A204.1 (cell line): Measurements from ENCODE around the gene GYS1.
"Not testable (repeated sequence)": the region's sequence is repeated elsewhere in the genome, so short reads cannot be mapped to it uniquely, and the experiment has no call there.

Source experiments
- FAIRE-seq: peaks from 2 replicates; lab custom pipeline; 2012; peaks lifted over from hg19 to GRCh38; lab: Jason Lieb, UNC

Gene GYS1

DNA sequence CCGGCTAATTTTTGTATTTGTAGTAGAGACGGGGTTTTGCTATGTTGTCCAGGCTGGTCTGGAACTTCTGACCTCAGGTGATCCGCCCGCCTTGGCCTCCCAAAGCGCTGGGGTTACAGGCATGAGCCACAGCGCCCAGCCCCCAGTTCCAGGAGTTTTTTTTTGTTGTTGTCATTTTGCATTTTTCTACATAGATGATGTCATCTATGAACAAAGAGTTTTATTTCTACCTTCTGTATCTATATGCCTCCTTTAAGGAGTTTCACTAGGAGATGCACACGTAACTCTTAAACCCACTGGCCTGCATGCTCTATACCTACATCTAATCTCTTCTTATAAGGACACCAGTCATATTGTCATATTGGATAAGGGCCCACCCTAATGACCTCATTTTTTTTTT, 54.9 kb downstream of the GYS1 start:
- no peak for FAIRE-seq

DNA sequence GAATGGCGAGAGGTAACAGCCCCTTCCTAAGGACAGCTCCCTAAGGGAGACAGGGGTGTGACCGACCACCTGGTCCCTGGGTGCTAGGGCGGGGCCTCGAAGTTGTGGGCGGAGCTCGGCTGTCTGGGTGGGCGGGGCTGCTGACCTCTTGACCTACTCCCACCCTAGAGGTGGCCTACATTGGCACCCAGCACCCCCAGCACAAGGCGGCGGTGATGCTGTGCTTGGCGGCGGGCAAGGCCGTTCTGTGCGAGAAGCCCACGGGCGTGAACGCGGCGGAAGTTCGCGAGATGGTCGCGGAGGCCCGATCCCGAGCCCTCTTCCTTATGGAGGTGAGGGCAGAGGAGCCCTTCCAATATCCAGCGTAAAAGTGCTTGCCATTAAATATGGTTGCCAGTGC, 57.2 kb downstream of the GYS1 start:
- FAIRE-seq: no peak

DNA sequence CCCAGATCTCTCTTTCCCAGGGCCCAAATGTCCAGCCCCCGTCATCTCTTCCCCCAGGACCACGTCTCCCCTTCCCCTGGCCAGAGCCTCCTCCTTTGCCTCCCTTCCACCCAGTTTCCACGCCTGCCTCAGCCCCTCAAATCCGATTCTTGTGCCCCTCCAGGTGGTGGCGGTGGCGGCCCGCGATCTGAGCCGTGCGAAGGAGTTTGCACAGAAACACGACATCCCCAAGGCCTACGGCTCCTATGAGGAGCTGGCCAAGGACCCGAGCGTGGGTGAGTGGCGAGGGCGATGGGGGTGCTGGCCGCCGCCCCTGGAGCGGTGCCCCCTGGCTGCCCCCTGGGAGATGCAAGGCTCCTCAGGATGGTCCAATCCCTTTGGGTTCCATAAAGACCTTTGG, 58.3 kb downstream of the GYS1 start:
- no peak for FAIRE-seq

DNA sequence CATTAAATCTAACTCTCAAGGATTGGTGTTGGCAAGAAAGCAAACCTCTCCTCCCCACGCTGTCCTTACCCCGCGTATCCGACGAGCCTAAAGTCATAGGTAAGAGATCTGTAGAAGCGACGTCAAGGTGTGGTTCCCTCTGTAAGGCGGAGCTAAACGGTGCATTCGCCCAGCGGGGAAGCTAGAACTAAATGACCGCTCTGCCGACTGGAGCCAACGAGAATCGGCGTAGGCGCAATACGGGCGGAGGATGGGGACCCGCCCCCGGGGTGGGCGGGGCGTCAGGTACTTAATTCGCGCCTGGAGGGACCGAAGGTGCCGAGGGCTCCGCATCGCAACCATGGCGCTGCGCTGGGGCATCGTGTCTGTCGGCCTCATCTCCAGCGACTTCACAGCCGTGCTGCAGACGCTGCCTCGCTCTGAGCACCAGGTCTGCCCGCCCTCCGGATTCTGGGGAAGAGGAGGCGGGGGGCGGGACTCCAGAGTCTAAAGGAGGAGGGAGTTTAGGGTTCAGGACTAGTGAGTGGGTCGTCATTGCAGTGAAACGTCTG, 59.7 kb downstream of the GYS1 start, which contains the start of gene DHDH:
Gene DHDH (plus strand): TSS at position 318 of the 551 bp plus-strand sequence. CDS start 23 bp downstream, at position 341.
- no peak for FAIRE-seq

DNA sequence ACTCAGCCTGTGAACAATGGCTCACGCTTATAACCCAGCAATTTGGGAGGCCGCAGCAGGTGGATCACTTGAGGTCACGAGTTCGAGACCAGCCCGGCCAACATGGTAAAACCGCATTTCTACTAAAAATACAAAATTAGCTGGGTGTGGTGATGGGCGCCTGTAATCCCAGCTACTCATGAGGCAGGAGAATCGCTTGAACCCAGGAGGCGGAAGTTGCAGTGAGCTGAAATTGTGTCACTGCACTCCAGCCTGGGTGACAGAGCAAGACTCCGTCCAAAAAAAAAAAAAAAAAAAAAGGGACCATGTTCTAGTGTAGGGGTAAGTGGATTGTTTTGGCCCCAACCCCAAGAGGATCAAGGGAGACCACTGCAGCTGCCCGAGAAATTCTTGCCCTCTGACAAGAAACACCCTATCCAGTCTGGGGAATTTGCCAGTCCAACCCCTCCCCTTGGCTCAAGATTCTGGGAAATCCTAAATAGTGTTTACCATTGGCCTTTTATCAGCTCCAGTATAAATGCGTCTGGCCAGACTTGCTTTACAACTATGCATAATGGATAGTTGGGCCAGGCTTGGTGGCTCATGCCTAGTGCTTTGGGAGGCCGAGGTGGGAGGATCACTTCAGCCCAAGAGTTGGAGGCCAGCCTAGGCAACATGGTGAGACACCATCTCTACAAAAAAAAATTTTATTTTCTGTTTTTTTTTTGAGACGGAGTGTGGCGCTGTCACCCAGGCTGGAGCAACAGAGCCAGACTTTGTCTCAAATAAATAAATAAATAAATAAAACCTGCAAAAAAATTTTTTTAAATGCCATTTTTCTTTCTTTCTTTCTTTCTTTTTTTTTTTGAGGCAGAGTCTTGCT, 64.7 kb downstream of the GYS1 start:
- no peak for FAIRE-seq

DNA sequence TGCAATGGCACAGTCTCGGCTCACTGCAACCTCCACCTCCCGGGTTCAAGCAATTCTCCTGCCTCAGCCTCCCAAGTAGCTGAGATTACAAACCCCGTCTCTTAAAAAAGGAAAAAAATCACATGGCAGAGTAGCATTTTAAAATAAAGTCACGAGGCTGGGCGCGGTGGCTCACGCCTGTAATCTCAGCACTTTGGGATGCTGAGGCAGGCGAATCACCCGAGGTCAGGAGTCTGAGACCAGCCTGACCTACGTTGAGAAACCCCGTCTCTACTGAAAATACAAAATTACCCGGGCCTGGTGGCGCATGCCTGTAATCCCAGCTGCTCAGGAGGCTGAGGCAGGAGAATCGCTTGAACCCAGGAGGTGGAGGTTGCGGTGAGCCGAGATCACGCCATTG, 65.4 kb downstream of the GYS1 start:
- FAIRE-seq: not testable (repeated sequence)

DNA sequence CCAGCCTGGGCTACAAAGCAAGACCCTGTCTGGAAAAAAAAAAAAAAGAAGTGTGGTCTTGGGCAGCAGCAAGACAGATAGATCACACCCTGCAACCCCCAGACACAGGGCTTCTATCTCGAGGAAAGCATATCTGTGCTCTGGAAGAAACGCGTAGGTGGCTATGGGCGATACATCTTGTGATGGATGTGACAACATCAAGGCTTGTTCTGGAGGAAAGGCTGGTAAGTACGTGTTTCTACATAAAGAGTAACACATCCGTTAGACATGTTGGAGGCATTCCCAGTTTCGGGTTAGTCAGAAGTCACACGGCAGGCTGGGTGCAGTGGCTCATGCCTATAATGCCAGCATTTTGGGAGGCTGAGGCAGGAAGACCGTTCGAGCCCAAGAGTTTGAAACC, 66.2 kb downstream of the GYS1 start:
- FAIRE-seq: no peak

DNA sequence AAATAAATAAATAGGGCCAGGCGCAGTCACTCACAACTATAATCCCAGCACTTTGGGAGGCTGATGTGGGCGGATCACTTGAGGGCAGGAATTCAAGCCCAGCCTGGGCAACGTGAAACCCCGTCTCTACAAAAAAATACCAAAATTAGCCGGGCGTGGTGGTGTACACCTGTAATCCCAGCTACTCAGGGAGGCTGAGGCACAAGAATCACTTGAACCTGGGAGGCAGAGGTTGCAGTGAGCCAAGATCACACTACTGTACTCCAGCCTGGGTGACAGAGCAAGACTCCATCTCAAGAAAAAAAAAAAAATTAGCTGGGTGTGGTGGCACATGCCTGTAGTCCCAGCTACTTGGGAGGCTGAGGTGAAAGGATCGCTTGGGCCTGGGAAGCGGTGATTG, 67.2 kb downstream of the GYS1 start:
- not testable (repeated sequence) for FAIRE-seq

DNA sequence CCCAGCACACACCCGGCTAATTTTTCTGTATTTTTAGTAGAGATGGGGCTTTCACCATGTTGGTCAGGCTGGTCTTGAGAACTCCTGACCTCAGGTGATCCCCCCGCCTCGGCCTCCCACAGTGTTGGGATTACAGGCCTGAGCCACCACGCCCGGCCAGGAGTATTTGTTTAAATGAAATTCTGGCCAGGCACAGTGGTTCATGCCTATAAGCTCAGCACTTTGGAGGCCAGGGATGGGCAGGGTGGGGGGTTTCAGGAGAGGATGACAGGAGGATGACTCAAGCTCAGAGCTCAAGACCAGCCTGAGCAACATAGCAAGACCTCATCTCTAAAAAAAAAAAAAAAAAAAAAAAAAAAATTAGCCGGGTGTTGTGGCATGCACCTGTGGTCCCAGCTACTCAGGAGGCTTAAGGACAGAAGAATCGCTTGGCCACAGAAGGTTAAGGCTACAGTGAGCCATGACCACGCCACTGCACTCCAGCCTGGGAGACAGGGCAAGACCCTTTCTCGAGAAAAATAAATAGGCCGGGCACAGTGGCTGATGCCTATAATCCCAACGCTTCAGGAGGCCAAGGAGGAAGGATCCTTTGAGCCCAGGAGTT, 67.8 kb downstream of the GYS1 start:
- no peak for FAIRE-seq

DNA sequence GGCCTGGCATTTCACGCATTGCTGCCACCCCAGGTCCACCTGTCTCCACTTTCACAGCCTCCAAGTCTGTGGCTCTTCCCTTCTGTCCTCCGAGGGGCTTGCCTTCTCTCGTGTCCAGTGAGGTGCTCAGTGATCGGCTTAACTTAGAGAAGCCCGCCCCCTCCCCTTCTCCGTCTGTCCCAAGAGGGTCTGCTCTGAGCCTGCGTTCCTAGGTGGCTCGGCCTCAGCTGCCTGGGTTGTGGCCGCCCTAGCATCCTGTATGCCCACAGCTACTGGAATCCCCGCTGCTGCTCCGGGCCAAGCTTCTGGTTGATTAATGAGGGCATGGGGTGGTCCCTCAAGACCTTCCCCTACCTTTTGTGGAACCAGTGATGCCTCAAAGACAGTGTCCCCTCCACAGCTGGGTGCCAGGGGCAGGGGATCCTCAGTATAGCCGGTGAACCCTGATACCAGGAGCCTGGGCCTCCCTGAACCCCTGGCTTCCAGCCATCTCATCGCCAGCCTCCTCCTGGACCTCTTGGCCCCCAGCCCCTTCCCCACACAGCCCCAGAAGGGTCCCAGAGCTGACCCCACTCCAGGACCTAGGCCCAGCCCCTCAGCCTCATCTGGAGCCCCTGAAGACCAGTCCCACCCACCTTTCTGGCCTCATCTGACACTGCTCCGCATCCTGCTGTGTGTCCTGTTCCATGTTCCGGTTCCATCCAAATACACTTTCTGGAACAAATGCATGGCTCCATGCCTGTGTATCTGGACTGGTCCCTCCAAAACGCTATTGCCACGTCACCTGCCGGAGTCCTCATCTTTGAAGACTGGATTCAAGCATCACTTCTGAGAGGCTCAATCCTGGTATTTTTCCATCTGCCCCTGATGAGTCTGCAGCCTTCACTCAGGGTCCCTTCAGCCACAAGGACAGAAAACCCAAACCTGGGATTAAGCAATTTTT, 70.3 kb downstream of the GYS1 start:
- FAIRE-seq: no peak

DNA sequence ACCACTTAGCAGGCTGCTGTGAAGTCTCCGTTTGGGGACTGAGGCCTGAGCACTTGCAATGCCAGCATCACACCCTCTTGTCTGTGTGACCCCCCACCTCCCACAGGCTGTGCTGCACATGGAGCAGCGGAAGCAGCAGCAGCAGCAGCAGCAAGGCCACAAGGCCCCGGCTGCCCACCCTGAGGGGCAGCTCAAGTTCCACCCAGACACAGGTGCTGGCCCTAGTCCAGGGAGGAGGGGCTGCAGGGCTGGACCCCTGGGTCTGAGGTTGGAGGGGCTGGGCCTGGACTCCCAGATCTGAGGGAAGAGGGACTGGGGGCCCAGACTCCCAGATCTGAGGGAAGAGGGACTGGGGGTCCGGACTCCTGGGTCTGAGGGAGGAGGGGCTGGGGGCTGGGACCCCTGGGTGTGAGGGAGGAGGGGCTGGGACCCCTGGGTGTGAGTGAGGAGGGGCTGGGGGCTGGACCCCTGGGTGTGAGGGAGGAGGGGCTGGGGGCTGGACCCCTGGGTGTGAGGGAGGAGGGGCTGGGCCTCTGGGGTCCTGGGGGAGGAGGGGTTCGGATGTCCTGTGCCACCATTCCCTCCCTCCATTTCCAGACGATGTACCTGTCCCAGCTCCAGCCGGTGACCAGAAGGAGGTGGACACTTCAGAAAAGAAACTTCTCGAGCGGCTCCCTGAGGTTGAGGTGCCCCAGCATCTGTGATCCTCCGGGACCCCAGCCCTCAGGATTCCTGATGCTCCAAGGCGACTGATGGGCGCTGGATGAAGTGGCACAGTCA, 71.2 kb downstream of the GYS1 start:
- FAIRE-seq: no peak

DNA sequence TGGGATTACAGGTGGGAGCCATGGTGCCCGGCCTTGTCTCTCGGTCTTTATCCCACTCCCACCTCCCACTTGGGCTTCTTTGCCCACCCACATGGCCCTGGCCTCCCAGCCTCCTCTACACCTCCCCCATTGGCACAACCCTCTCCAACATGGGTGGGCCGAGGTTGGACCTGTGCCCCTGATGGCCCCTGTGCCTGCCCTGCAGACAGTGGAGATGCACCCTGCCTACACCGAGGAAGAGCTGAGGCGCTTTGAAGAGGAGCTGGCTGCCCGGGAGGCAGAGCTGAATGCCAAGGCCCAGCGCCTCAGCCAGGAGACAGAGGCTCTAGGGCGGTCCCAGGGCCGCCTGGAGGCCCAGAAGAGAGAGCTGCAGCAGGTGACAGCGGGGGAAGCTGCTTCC, 72.2 kb downstream of the GYS1 start:
- FAIRE-seq: no peak

DNA sequence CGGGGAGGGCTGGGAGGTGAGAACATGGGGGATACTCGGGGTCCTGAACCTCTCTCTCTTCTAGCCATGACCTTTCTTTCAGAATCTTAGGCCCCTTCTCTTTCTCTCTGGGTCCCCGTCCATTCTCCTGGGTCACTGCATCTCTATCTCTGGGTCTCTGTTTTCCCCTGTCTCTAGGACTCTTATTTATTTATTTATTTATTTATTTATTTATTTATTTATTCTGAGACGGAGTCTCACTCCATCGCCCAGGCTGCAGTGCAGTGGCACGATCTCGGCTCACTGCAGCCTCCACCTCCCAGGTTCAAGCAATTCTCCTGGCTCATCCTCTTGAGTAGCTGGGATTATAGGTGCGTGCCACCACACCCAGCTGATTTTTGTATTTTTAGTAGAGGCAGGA, 73.8 kb downstream of the GYS1 start:
- not testable (repeated sequence) for FAIRE-seq

DNA sequence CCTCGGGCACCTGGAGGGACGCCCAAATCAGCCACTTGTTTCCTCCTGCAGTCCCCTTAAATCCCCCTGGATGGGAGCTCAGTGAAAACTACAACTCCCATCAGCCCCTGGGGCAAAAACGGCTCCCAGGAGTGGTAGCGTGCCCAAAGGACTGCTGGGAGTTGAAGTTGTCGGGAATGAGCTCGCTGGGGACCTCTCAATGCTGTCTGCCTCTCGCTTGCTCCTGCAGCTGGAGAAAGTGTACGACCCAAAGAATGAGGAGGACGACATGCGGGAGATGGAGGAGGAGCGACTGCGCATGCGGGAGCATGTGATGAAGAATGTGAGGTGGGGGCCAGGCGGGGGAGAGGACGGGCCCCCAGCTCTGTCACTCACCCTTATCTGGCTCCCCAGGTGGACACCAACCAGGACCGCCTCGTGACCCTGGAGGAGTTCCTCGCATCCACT, 74.3 kb downstream of the GYS1 start:
- FAIRE-seq: no peak
